GM21515 (cell line): ENCODE results near the gene RNF17.

Experiments
- ATAC-seq: cut with Tn5 transposase; IDR thresholded peaks from one replicate; pipeline ENCODE4 v1.9.1; 2021; ENCODE audit not compliant: unreplicated experiment

The RNF17 gene

GRCh38 chr13:24851546-24851945, 87.6 kb downstream of the RNF17 start:
- no peak for ATAC-seq

DNA sequence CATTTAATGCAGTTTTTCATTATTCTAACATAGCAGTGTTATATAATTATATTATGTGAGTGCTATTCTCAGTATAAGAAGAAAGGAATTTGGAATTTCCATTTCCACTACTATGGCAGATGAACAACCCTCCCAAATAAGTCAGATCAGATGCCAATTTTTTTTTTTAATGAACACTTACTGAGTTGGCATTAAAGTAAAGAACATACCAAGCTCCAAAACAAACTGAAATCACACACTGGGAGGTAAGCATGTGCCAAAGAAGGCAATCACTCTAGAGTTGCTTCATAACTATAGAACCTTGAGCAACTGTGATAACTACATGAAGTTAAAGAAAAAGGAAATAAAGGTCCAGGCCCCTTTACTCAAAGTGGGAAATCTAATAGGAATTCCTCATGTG, 90.3 kb downstream of the RNF17 start:
- no peak for ATAC-seq

GRCh38 chr13:24858953-24859352, 95.0 kb downstream of the RNF17 start:
- no peak for ATAC-seq

- ATAC-seq: no peak
These were observed 96.8 kb downstream of the RNF17 start for GRCh38 chr13:24860770-24861169.

DNA sequence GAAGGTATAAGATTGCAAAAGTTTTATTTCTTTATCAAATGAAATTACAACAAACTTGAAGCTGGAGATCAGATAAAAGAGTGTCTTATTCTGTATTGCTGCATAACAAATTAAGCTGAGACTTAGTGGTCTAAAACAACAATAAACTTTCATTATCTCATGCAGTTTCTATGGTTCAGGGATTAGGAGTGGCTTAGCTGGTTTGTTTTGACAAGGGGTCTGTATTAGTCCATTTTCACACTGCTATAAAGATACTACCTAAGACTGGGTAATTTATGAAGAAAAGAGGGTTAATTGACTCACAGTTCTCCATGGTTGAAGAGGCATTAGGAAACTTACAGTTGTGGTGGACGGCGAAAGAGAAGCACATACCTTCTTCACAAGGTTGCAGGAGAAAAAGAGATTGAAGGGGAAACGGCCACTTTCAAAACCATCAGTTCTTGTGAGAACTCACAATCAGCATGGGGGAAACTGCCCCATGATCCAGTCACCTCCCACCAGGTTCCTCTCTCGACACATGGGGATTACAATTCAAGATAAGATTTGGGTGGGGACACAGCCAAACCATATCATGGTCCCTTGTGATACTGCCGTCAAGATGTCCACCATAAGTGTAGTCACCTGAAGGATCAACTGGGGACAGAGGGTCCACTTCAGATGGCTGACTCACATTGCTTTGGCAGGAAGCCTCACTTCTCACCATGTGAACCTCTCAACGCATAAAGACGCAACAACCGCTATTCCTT, 97.8 kb downstream of the RNF17 start:
- ATAC-seq: no peak

DNA sequence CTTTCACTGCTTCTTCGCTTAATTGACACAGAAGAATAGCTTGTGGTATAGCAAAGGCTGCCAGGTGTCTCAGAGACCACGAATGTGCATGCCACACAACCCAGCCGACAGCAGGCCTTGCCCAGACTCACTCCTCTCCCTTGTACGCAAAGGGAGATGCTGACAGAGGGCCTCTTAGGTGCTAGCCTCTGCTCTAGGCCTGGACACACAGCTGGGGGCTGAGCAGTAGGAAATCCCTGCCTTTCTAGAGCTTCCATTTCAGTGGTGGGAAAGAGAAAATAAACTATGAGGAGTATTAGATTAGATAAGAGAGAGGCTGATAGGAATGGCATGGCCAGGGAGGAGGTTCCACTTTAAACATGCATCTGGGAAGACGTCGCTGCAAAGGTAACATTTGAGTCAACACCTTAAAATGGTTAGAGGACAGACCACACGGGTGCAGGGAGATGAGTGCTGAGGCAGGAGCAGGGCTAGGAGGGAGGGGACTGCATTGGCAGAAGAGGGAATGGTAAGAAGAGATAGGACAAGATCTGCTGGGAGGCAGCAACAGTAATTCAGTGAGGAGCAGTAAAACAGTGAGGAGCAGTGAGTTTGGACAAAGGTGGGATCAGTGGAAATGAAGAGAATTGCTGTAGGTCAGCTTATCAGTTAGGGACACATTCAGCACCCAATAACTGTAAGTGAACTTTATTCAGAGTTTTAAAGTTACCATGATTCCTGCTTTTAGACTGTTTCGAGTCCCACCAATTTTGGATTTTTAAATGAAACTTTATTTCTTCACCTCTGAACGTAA, 100.0 kb downstream of the RNF17 start:
- ATAC-seq: no peak

GRCh38 chr13:24864579-24864978, 100.6 kb downstream of the RNF17 start:
- ATAC-seq: no peak

- no peak for ATAC-seq
These were observed 101.4 kb downstream of the RNF17 start for GRCh38 chr13:24865163-24865953.

DNA sequence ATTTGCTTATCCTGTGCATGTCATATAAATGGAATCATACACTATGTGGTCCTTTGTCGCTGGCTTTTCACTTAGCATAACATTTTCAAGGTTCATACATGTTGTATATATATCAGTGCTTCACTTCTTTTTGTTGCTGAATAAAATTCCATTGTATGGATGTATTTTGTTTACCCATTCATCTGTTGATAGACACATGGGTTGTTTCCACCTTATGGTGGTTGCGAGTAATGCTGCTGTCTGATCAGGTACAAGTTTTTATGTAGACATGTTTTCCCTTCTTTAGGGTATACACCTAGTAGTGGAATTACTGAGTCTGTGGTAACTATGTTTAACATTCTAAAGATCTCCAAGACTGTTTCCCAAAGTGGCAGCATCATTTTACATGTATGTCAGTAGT, 102.5 kb downstream of the RNF17 start:
- ATAC-seq: no peak

- ATAC-seq: no peak
These were observed 104.9 kb downstream of the RNF17 start for GRCh38 chr13:24868874-24869273.

DNA sequence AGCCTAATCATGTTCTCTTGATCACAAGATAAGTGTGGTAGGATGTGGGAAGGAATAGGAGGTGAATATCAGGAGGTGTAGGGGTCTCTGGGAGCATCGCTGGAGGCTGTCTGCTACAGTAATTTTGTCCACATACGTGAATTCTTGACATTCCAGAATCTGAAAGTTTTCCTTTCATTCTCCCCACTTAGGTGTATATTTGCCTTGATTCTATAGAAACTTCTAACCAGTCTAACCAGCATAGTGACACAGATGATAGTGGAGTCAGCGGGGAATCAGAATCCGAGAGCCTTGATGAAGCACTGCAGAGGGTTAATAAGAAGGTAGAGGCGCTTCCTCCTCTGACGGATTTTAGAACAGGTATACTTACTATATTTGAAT, 106.4 kb downstream of the RNF17 start:
- no peak for ATAC-seq

GRCh38 chr13:24875566-24875965, 111.6 kb downstream of the RNF17 start:
- no peak for ATAC-seq

GRCh38 chr13:24877531-24877930, 113.6 kb downstream of the RNF17 start:
- no peak for ATAC-seq

GRCh38 chr13:24878340-24878739, 114.4 kb downstream of the RNF17 start:
- no peak for ATAC-seq

GRCh38 chr13:24882665-24883064, 118.7 kb downstream of the RNF17 start:
- no peak for ATAC-seq

- no peak for ATAC-seq
These were observed 123.8 kb downstream of the RNF17 start for GRCh38 chr13:24887759-24888158.

GRCh38 chr13:24888291-24888931, 124.4 kb downstream of the RNF17 start:
- ATAC-seq: no peak

GRCh38 chr13:24890256-24890655, 126.3 kb downstream of the RNF17 start:
- ATAC-seq: no peak

GRCh38 chr13:24891476-24892108, 127.6 kb downstream of the RNF17 start:
- no peak for ATAC-seq

DNA sequence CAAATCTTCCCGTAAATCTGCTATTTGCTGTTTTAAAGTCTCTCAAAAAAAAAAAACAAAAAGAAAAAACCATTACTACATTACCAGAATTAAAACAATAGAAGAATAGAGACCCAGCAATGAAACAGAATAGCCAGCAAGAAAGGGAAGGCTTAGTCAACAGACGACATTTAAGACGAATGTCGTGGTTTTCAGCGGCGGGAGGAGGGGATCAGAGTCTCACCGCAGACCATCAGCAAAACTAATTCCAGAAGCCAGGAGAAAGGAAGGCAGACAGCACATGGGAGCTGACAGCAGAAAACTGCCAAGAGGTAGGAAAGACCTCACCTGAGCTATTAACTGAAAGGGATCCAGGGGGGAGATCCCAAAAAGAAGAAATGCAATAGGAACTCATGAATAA, 128.9 kb downstream of the RNF17 start:
- no peak for ATAC-seq

DNA sequence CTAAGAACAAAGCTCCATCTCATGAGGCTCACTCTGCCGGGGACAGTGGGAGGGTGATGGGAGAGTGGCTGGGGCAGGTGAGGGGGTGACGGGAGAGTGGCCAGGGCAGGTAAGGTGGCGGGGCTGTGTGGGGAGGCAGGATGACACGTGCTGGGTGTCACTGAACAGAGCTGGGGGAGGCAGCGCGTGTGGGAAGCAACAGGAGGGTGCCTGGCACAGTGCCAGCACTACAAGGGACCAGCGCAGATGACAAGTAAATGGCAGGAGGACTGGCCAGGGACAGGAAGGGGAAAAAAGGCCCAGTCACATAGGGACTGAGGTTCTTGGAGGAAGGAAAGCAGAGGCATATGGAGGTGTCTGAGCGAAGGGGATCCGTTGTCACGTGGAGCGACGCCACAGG, 129.9 kb downstream of the RNF17 start:
- ATAC-seq: no peak
